ENCODE results near the gene PRUNE2. TPM values are rescaled to one million over a fixed set of nuclear protein-coding genes. Genes with fewer than 3 reads are reported as not detected.

The PRUNE2 gene
- 0.02 to 0.03 TPM in 2 of 5 replicates, not detected in the others for total RNA-seq (2022; extraction: Qiagen RNA extraction)

DNA sequence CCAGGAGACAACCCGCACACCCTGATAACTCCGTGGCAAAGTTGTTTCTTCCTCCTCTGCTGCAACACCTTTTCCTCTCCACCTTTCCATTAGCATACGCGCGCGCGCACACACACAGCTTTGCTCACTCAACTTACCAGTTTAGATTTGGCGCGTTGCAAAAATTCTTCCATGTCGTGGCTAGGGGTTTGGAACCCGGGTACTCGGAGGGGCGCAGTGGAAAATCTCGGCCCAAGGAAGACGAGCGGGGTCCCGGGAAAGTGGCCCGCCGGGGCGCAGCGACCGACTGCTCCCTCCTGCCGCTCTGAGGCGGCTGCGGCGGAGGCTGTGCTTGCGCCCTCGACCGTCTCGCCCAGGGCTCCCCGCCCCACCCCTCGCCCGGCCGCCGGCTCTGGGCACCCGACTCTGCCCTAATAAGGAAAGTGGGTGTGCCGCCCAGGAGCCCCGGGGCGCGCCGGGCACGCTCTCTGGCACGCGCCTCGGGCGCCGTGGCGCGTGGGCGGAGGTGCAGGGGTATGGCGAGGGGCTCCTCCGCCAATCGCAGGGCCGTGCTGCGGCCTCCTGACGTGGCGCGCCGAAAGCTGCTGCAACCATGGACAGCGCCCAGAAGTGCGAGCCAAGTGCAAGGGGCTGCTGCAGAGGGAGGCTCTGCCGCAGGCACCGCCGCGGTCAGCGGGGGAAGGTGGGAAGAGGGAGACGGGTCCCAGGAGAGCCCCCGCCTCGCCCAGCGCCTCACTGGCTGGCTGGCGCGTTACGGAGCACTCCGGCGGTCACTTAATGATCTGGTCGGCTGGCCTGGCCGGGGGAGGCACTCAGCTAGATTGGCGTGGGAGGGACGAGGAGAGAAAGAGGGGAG, at the start of gene PRUNE2:
TSS of gene PRUNE2 (minus strand) at position 324 of the 856 bp plus-strand sequence. CDS start at position 173, 151 bp downstream.

GRCh38 chr9:76764138-76764537, 141.8 kb downstream of the PRUNE2 start, which contains the start of gene PCA3:
TSS of gene PCA3 (plus strand) at chr9:76764438.

Other genes starting within 250 kb of the PRUNE2 start
- gene PCA3, start 141.7 kb downstream of the PRUNE2 start, total RNA-seq (2022; extraction: Qiagen RNA extraction), result not detected in 5 replicates
- not detected in 5 replicates for gene FOXB2, start 113.5 kb upstream of the PRUNE2 start, total RNA-seq (2022; extraction: Qiagen RNA extraction)